HG03520 (cell line): ENCODE measurements around the gene TNN.

Experiments
- ATAC-seq: cut with Tn5 transposase; IDR thresholded peaks from one replicate; pipeline ENCODE4 v1.9.1; 2021; ENCODE audit warnings: mild to moderate bottlenecking, moderate library complexity; ENCODE audit not compliant: unreplicated experiment

The TNN gene

GRCh38 chr1:175062858-175063257, 4.8 kb upstream of the TNN start:
- no peak for ATAC-seq

- no peak for ATAC-seq
Measured at GRCh38 chr1:175070818-175071217, 3.2 kb downstream of the TNN start.

GRCh38 chr1:175071276-175071943, 3.8 kb downstream of the TNN start:
- no peak for ATAC-seq

- ATAC-seq, result no peak
Measured at GRCh38 chr1:175072099-175072951, 4.7 kb downstream of the TNN start.

GRCh38 chr1:175073061-175073460, 5.4 kb downstream of the TNN start:
- no peak for ATAC-seq

- no peak for ATAC-seq
Measured at GRCh38 chr1:175073633-175074032, 6.0 kb downstream of the TNN start.

- no peak for ATAC-seq
Measured at GRCh38 chr1:175075572-175076568, 8.2 kb downstream of the TNN start.

GRCh38 chr1:175077356-175078030, 9.9 kb downstream of the TNN start:
- ATAC-seq, result no peak

GRCh38 chr1:175078629-175079028, 11.0 kb downstream of the TNN start:
- no peak for ATAC-seq

- ATAC-seq, result no peak
Measured at GRCh38 chr1:175079338-175079737, 11.7 kb downstream of the TNN start.

GRCh38 chr1:175080030-175080429, 12.4 kb downstream of the TNN start:
- ATAC-seq, result no peak

GRCh38 chr1:175081983-175082382, 14.3 kb downstream of the TNN start:
- ATAC-seq, result no peak

- ATAC-seq, result no peak
Measured at GRCh38 chr1:175088525-175088951, 20.9 kb downstream of the TNN start.

- no peak for ATAC-seq
Measured at GRCh38 chr1:175089136-175089718, 21.6 kb downstream of the TNN start.

GRCh38 chr1:175090780-175091179, 23.1 kb downstream of the TNN start:
- no peak for ATAC-seq

- no peak for ATAC-seq
Measured at GRCh38 chr1:175094626-175095025, 27.0 kb downstream of the TNN start.

GRCh38 chr1:175095069-175095468, 27.4 kb downstream of the TNN start:
- no peak for ATAC-seq

- no peak for ATAC-seq
Measured at GRCh38 chr1:175095978-175096607, 28.5 kb downstream of the TNN start.

GRCh38 chr1:175097361-175097760, 29.7 kb downstream of the TNN start:
- no peak for ATAC-seq

- no peak for ATAC-seq
Measured at GRCh38 chr1:175099916-175100315, 32.3 kb downstream of the TNN start.
